Tibial nerve (tissue), 4 donors: ENCODE measurements around the gene LRBA.

Experiments
- EP300 ChIP-seq, 2 donors: sonication (generic); formaldehyde crosslinking; IDR thresholded peaks; one replicate each; pipeline ENCODE4 v1.6.1; 2017; ENCODE audit warnings: antibody characterized with exemption in 2 of 2, mild to moderate bottlenecking in 1 of 2
- POLR2A ChIP-seq, 2 donors: fragments of 450-650 bp; IDR thresholded peaks; one replicate each; pipeline ENCODE4 v1.6.1; 2017; ENCODE audit warnings: antibody characterized with exemption in 2 of 2, mild to moderate bottlenecking in 2 of 2, moderate library complexity in 2 of 2
- TF ChIP-seq, protein P1 (sequence below), 5 experiments: fragments of 200-600 bp in 3 of 5; fragments of 450-650 bp in 2 of 5; sonication (generic) in 3 of 5; IDR thresholded peaks; one replicate each; pipeline ENCODE4 v1.5.1; 2016 to 2019; ENCODE audit warnings: antibody characterized with exemption in 5 of 5, mild to moderate bottlenecking in 3 of 5, moderate library complexity in 2 of 5

DNA sequence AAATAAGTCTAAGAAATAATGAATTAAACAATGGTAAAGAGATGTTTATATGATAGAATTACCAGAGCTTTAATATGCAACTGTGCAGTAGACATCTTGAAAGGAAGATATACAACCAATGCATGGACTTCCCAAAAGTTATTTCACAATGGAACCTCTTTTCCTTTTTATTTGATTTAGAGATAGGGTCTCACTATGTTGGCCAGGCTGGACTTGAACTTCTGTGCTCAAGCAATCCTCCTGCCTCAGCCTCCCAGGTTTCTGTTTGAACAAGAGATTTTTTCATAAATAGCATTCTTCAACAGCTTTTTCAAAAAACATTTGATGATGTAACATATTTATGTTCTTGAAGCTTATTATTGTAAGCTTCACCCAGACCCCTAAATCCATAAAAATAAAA is 72.0 kb downstream of the LRBA start:
- TF ChIP-seq, protein P1, sequence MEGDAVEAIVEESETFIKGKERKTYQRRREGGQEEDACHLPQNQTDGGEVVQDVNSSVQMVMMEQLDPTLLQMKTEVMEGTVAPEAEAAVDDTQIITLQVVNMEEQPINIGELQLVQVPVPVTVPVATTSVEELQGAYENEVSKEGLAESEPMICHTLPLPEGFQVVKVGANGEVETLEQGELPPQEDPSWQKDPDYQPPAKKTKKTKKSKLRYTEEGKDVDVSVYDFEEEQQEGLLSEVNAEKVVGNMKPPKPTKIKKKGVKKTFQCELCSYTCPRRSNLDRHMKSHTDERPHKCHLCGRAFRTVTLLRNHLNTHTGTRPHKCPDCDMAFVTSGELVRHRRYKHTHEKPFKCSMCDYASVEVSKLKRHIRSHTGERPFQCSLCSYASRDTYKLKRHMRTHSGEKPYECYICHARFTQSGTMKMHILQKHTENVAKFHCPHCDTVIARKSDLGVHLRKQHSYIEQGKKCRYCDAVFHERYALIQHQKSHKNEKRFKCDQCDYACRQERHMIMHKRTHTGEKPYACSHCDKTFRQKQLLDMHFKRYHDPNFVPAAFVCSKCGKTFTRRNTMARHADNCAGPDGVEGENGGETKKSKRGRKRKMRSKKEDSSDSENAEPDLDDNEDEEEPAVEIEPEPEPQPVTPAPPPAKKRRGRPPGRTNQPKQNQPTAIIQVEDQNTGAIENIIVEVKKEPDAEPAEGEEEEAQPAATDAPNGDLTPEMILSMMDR (IDR thresholded peaks at IDR 0.05), result no peak
- TF ChIP-seq POLR2A (IDR thresholded peaks at IDR 0.05) (no peak), EP300 (IDR thresholded peaks at IDR 0.05) (no peak)
